ENCODE results near the gene UBR4.

The UBR4 gene

DNA sequence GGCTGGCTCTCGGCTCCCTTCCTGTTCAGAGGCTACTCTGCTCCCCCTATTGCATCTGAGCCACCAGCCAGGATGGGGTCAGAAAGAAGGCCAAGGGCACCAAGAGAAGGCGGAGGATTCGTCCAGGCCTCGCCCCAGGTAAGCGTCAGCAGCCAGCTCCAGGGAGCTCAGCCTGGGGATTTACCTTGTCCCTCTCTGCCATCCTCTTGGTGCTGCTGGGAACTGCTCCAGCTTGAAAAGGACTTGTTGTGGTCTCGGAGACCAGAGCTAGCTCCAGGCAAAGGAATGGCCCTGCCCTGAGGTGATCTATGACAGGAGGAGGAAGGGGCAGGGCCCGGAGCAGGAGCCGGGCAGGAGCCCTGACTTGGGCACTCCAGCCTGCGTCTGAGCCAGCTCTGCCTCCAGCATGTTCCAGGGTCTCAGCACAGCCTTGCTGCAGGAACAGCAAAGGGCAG lies 139.8 kb downstream of the UBR4 start:
- no peak for DNase-seq

DNA sequence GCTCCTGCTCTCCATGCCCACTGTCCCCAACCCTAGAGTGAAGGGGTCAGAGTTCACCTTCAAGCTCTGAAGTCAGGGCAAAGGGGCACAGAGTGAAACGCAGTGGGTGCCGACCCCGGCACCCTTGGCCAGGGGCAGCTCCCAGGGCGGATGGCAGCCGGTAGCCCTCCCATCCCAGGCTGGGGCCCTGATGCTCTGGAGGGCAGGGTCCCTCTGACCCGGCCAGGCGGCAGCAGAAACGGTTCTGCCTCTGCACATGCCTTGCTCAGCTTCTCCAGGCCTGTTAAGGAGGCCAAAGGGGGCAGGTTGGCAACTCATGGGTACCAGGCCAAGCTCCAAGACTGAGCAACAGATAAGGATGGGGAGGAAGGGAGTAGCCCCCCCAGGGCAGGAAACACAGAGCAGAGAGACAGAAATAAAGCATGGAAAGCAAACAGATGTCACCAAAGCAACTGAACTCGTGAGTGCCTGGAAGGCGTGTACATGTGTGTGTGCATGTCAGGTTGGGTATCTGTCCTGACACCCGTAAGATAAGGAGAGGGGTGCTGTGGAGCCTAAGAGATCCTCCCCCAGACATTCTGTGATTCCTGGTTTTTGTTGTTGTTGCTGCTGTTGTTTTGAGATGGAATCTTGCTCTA lies 141.3 kb downstream of the UBR4 start:
- DNase-seq = peak; percentile 89

- no peak for DNase-seq
These were observed 142.0 kb downstream of the UBR4 start for GRCh38 chr1:19067912-19068638.

GRCh38 chr1:19067182-19067911 lies 142.7 kb downstream of the UBR4 start:
- no peak for DNase-seq

- DNase-seq = no peak
These were observed 143.2 kb downstream of the UBR4 start for GRCh38 chr1:19066874-19067181.

DNA sequence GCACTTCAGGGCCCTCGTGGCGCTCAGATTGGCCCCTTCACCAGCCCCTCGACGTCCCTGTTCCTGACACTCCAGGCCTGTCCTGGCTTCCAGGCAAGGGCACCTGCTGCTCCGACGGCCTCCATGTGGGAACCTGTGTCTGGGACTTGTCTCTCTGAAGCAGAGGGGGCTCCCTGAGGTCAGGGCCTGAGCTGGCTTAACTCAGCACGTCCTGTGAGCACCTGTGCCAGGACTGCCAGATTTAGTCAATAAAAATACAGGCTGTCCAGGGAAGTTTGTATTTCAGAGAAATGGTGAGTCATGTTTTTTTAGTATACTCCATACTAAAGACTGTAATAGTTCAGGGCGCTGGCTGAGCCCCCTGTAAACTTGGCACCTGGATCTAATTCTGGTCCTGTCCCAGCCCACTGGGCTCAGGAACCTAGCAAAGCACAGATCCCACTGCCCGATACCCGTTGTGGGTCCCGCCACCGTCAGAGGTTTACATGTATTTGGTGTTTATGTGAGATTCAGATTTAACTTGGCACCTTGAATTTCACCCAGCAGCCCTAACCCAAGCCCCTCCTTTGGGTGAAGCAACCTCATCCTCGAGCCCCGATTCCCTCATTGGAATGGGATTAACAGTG lies 143.7 kb downstream of the UBR4 start:
- DNase-seq = no peak

- no peak for DNase-seq
These were observed 144.4 kb downstream of the UBR4 start for GRCh38 chr1:19065526-19066247.

DNA sequence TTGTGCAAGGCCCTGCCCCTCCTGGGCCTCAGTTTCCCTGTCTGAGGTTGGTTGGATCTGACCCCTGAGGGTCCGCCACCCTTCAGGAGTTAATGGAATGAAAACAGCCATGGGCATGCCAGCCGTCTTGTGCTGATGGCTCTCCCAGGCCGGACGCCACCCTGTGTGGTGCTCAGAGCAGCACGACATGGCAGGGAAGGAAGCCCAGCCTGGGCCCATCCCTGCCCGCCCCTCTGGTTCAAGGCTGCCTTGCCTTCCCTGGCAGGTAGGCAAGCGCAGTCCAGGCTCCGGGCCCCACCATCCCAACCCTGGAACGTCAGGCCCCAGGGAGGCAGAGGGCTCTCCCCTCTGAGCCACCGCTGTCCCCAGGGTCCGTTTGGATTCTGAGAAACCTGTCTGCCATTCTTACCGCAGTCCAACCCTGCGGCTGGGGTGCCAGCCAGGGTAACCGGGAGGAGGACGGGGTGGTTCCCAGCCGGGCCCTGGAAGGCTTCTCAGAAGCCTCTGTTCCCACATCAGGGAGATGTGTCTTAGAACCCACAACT lies 145.1 kb downstream of the UBR4 start:
- DNase-seq = no peak

DNA sequence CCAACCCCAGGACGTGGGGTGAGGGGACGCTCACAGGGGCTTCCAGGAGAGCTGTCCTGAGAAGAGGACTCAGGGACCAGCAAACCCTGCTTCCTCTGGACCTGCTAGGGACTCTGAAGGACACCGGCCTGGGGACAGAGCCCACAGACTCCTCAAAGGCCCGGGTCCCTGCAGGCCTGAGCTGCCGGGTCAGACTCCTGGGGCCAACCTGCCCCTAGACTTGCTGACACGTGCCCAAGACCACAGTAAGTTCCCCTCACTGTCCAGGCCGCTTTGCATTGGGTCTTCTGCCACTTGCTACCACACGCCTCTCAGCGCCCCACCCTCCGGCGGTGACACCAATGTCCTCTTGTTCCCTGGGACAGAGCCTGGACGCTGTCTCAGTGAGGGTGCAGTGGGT lies 146.9 kb downstream of the UBR4 start:
- DNase-seq = no peak

DNA sequence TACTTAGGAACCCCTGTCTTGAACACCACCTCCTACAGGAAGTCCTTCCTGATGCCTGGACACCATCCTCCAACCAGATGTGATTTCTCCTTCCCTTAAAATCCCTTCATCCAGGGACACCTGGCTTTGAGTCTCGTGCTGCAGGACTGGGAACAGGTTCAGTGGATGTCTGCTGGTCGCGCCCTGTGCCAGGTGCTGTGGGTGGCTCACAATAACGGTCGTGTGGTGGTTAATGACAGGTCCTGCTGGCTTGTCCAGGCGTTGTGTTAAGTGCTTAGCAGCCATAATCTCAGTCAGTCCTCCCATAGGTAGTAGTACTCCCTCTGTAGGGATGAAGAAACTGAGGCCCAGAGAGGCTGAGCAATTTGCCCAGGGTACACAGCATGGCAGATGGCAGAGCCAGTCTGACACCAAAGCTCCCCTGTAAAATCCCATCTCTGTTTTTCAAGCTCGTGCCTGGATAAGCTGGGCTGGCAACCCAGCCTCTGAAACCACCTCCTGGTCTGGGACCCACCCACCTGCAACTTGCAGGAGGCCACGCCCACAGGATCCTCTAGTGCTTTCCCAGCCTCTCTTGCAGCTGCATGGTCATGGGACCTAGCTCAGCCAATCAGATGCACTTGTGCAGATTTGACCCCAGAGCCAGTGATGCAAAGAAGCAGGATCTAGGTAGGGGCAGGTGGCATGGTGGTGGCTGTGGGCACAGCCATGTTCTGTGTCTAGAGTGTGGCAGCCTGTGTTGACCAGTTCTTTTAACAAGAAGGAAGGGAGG lies 147.6 kb downstream of the UBR4 start:
- peak; percentile 37 for DNase-seq

- no peak for DNase-seq
These were observed 148.3 kb downstream of the UBR4 start for GRCh38 chr1:19061798-19062197.

DNA sequence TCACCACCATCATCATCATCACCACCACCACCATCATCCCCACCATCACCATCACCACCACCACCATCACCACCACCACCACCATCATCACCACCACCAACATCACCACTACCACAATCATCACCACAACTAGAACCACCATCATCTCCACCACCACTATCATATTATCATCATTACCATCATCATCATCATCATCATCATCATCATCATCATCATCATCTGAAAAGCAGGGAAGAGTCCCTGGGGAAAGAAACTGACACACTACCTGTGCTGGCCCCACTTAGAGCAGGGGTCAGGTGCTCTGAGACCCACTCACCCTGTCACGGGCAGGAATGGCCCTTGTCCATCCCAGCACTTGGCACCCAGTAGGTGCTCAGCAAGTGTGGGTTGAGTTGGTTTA lies 148.7 kb downstream of the UBR4 start:
- no peak for DNase-seq

- no peak for DNase-seq
These were observed 150.3 kb downstream of the UBR4 start for GRCh38 chr1:19059773-19060172.

DNA sequence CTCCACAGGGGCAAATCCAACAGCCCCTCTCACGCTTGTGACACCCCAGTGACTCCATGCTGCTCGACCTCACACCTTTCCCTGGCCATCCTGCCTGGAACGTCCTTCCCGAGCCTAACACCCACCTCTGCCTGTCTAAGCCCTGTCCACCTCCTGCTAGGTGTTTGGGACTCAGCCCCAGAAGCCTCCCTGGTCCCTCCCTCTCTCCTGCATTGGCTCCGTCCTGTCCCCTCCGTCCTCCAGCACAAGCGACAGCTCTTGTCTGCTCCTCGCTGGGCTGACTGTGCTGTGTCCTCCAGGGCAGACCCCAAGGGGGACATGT lies 151.6 kb downstream of the UBR4 start:
- DNase-seq = no peak

DNA sequence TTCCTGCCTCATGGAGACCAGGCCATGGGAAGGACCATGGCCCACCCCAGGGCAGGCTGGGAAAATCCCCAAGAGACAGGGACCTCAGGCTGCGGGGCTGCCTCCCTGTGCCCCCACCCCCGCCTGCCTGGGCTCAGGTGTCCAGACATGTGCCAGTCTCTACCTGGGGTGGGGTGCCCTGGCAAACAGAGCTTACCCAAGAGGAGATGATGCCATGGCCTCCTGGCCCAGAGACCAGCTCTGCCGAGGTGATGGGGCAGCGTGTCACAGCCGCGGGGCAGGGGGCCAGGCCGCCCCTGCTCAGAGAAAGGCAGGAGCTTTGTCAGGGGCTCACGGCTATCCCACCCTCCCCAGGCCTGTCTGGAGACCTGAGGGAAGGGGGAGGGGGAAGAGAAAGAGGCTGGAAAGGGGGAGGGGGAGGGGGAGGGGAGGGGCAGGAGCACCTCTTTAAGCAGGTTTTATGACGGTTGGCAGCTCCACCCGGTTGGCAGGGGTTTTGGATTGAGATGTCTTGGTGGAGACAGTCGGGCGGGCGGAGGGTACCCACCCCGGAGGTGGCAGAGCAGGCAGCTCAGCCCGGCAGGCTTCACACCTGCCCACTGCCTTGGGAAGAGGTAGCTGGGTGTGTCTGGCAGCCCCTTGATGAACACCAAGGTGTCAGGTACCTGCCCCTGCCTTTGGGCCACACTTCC lies 152.1 kb downstream of the UBR4 start:
- no peak for DNase-seq

DNA sequence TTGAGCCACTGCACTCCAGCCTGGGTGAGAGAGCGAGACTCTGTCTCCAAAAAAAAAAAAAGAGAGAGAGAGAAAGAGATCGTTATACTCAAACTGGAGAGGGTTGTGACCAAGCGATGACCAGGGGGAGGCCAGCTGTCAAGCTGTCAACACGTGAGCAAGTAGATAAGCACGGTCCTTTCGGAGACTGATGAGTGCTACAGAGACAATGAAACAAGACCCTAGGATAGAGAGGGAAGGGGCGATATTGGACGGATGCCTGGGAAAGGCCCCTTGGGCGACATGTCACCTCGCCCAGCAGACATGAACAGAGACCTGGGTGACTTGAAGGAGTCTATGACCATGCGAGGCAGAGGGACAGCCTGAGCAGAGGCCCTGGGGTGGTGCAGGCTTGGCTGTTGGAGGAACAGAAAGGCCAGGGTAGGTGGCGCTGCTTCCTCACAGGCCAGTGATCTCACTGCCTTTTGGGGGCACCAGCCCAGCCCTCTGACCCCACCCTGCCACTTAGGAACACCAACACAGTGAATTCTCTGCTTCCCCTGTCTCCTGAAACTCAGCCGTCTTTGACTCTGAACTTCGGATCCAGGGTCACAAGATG lies 152.8 kb downstream of the UBR4 start:
- DNase-seq = no peak

GRCh38 chr1:19055701-19056100 lies 154.4 kb downstream of the UBR4 start:
- DNase-seq = no peak

GRCh38 chr1:19055001-19055400 lies 155.1 kb downstream of the UBR4 start:
- DNase-seq = no peak

DNA sequence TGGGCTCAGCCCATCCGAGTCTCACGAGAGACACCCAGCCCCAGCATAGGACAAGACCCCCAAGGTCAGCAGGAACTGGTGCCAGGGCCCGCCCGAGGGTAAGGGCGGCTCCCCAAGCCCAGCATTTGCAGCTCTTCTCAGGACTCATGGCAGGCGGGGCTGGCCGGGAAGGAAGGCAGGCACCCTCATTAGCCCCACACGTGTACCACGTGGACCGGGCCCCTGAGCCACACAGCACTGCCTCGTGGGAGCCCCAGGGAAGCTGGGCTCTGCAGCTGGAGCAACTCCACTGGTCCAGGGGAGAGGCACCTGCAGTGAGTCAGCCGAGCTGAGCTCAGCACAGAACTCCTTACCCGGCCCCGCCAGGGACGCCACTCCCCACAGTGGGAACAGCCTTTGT lies 155.8 kb downstream of the UBR4 start:
- DNase-seq = no peak

DNA sequence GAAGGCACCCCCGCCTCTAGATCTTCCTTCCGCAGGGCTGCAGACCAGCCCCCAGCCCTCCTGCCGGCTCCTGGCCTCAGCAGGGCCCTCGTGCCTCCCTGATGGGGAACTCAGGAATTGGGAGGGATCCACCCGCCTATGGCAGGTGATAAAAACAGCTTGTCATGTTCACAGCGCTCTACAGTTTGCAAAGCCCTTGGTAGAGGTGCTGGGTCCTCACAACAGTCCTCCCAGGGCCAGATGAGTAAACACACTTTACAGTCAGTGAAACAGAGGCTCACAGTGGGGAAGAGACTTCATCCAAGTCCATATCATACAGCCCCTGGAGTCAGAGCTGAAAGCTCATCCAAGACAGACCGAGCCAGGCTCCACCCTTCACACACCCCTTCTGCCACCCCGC lies 156.6 kb downstream of the UBR4 start:
- DNase-seq = no peak

- no peak for DNase-seq
These were observed 160.3 kb downstream of the UBR4 start for GRCh38 chr1:19049798-19050197.

All from hematopoietic multipotent progenitor cell treated with erythropoietin and hydrocortisone succinate and interleukin-3 and kit ligand, for 6 days (in vitro differentiated cells).